GM19043 (cell line): ENCODE results near the gene RBM10.

ENCODE experiments used
- ATAC-seq: cut with Tn5 transposase; IDR thresholded peaks from one replicate; pipeline ENCODE4 v1.9.1; 2021; ENCODE audit warnings: low read depth; ENCODE audit not compliant: unreplicated experiment

RBM10 gene

GRCh38 chrX:47194194-47194787 lies 49.3 kb downstream of the RBM10 start:
- no peak for ATAC-seq

GRCh38 chrX:47196098-47196497 lies 51.1 kb downstream of the RBM10 start:
- no peak for ATAC-seq

GRCh38 chrX:47197526-47197925 lies 52.5 kb downstream of the RBM10 start:
- no peak for ATAC-seq

- no peak for ATAC-seq
These were observed 53.1 kb downstream of the RBM10 start for GRCh38 chrX:47198026-47198686.

GRCh38 chrX:47198687-47199080 lies 53.7 kb downstream of the RBM10 start:
- ATAC-seq: no peak

- no peak for ATAC-seq
These were observed 54.3 kb downstream of the RBM10 start for GRCh38 chrX:47199286-47199685.

GRCh38 chrX:47200385-47201150 lies 55.5 kb downstream of the RBM10 start:
- no peak for ATAC-seq

GRCh38 chrX:47201345-47201944 lies 56.4 kb downstream of the RBM10 start:
- ATAC-seq: no peak

GRCh38 chrX:47202316-47202715 lies 57.3 kb downstream of the RBM10 start:
- ATAC-seq: no peak

GRCh38 chrX:47202877-47203276 lies 57.9 kb downstream of the RBM10 start:
- no peak for ATAC-seq

- ATAC-seq: no peak
These were observed 59.9 kb downstream of the RBM10 start for GRCh38 chrX:47204970-47205369.

- ATAC-seq: no peak
These were observed 61.3 kb downstream of the RBM10 start for GRCh38 chrX:47206316-47206715.

- no peak for ATAC-seq
These were observed 63.1 kb downstream of the RBM10 start for GRCh38 chrX:47208108-47208507.

- no peak for ATAC-seq
These were observed 64.7 kb downstream of the RBM10 start for GRCh38 chrX:47209508-47210238.

- no peak for ATAC-seq
These were observed 65.8 kb downstream of the RBM10 start for GRCh38 chrX:47210661-47211425.

- ATAC-seq: no peak
These were observed 67.6 kb downstream of the RBM10 start for GRCh38 chrX:47212381-47213293.

GRCh38 chrX:47214435-47215077 lies 69.5 kb downstream of the RBM10 start:
- ATAC-seq: no peak

GRCh38 chrX:47215291-47215900 lies 70.4 kb downstream of the RBM10 start:
- no peak for ATAC-seq
